ENCODE results near the gene FRZB.

- no peak for TF ChIP-seq CTCF (conservative IDR thresholded peaks at IDR 0.05 in 1 of 2, IDR thresholded peaks at IDR 0.05 in 1 of 2; ENCODE audit: low read depth in 1 of 2, low read length in 2 of 2)
- no peak for TF ChIP-seq EZH2 (IDR thresholded peaks at IDR 0.05; ENCODE audit: low read length, missing control alignments)
Observed at GRCh38 chr2:182834293-182834692, 32.1 kb downstream of the FRZB start.
